Ramos (cell line): ENCODE results near the gene TXNRD1.
"Not testable (repeated sequence)": the region's sequence is repeated elsewhere in the genome, so short reads cannot be mapped to it uniquely, and the experiment has no call there.

ENCODE experiments used
- in situ Hi-C: fragments of 300-500 bp; cut with MboI; formaldehyde crosslinking; loops from one replicate; pipeline ENCODE4 v1.14.3; 2022; ENCODE audit warnings: low sequenced_read_pairs; ENCODE audit not compliant: unreplicated experiment

TXNRD1 gene

GRCh38 chr12:104215638-104216297 is at the start of gene TXNRD1:
Gene TXNRD1, plus strand, starts transcription at chr12:104215779. Its CDS starts 24 bp downstream, at chr12:104215803.
- in situ Hi-C loops, result no loop called here

DNA sequence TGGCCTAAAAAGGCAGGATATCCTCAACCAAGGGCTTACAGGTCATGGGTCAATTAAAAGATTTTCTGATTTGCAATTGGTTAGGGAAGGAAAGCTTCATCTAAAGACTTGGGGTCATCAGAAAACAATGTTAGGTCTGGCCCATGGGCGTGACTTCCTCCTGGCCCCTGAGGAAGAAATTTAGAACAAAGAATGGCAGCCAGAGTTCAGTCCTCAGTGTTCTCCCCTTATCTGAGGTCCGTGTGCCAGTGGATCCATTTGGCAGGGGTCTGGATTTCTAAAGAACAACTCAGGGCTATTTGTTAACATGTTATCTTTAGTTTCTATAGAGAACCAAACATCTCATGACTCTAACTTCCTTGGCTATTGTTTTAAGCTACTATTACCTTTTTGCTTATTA is 49.8 kb upstream of the TXNRD1 start:
- in situ Hi-C loops, result no loop called here

- in situ Hi-C loops, result no loop called here
These were observed 49.1 kb upstream of the TXNRD1 start for GRCh38 chr12:104166465-104166864.

GRCh38 chr12:104167519-104168458 is 47.8 kb upstream of the TXNRD1 start:
- in situ Hi-C loops, result no loop called here

DNA sequence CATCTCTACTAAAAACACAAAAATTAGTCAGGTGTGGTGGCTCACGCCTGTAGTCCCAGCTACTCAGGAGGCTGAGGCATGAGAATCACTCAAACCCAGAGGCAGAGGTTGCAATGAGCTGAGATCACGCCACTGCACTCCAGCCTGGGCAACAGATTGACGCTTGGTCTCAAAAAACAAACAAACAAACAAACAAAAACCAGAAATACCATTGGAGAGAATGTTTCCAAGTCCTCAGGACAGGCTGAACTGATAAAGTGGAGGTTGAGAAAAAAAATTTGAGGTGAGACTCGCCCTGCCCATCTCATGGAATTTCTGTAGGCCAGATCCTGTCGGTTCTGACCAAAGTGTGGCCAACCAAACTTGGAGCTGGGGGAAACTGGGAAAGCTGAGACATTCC is 47.0 kb upstream of the TXNRD1 start:
- in situ Hi-C loops, result no loop called here

GRCh38 chr12:104171785-104172569 is 43.6 kb upstream of the TXNRD1 start:
- in situ Hi-C loops, result no loop called here

- in situ Hi-C loops, result no loop called here
These were observed 43.0 kb upstream of the TXNRD1 start for GRCh38 chr12:104172570-104172947.

DNA sequence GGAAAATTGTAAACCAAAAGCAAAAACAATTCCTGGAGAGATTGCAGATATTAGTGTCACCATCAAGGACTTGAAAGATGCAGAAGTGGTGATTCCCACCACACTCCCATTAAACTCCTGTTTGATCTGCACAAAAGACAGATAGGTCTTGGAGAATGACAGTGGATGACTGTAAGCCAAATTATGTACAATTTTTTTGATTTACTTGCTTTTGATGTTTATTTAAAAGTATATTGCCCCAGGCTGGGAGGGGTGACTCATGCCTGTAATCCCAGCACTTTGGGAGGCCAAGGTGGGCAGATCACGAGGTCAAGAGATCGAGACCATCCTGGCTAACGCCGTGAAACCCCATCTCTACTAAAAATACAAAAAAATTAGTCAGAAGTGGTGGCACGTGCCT is 41.8 kb upstream of the TXNRD1 start:
- in situ Hi-C loops, result not testable (repeated sequence)

GRCh38 chr12:104175726-104176247 is 39.8 kb upstream of the TXNRD1 start:
- in situ Hi-C loops, result no loop called here

GRCh38 chr12:104177336-104177662 is 38.3 kb upstream of the TXNRD1 start:
- in situ Hi-C loops, result no loop called here

DNA sequence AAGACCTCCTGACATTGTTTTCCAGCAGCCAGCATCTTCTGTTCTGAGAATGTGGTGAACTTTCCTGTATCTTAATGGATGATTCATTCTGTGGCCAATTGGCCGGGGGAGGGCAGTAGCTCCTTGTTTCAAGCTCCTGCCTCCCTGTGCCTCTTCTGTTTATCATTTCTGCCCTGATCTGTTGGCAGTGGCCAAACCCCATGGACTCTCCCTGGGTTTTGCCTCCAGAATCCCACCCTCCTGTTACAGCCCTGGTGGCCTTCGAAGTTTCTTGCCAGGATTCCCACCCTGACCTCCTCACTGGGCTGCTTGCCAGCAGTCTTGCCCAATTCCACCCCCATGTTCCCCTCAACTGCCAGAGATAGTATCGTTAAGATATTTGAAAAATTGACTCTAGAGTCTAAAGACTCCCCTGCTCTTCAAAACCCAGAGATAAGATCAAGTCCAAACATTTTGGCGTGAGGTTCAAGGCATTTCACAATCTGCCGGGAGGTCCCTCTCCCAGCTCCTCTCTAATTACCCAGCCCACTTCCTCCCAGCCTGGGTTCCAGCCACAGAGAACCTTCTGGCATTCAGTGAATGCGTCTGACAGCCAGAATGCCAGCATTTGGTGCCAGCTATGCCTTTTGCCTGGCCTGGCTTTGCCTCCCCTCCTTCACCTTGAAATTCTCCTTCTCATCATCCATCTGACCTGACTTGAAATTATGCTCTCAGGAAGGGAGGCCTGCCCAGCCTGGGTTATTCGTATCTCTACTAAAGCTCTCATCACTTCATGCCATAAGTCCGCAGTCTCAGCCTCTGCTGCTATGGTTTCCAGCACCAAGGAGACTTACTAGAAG is 37.7 kb upstream of the TXNRD1 start:
- in situ Hi-C loops, result no loop called here

GRCh38 chr12:104180374-104180773 is 35.2 kb upstream of the TXNRD1 start:
- in situ Hi-C loops, result no loop called here

- in situ Hi-C loops, result no loop called here
These were observed 34.3 kb upstream of the TXNRD1 start for GRCh38 chr12:104181313-104181712.

DNA sequence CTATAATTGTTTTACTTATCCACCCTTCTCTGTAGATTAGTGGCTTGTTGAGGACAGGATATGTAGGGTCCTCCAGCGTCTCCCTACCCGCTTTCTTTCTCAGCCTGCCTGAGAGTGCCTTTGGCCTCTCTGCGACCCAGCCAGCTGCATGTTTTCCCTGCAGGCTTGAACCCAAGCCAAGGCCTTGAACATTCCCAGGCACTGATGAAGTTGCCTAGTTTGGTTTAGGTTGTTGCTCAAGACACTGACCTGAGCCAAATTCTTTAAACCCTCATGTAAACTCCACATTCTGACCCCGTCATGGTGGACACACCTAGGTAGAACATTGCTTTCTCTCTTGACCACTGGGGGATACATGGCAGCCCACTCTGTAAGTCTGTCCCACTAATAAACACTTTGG is 33.4 kb upstream of the TXNRD1 start:
- in situ Hi-C loops, result no loop called here

GRCh38 chr12:104182621-104183378 is 32.8 kb upstream of the TXNRD1 start:
- in situ Hi-C loops, result no loop called here

DNA sequence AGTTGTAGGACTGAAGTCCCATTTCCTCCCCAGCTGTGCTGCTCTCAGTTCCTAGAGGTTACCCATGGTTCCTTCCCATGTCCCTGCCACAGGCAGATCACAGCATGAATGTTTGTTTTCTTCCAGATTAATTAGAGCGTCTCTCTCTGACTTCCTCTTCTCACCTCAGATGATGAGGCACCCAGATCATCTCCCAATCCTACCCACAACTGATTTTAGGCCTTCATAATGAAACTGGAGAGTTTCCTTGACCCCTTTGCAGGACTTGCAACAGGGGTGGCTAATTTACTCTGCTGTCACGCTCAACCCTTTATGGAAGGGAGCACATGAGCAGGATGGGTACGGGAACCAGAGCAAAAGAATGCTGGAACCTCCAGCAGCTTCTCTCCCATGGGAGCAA is 32.1 kb upstream of the TXNRD1 start:
- in situ Hi-C loops, result no loop called here

- in situ Hi-C loops, result no loop called here
These were observed 28.0 kb upstream of the TXNRD1 start for GRCh38 chr12:104187446-104188155.

GRCh38 chr12:104188534-104188933 is 27.0 kb upstream of the TXNRD1 start:
- in situ Hi-C loops, result no loop called here
